C1 segment of cervical spinal cord (tissue), 14 donors: ENCODE measurements around the gene PYROXD2.

Source experiments
- DNase-seq, 14 donors: peaks; one replicate each; lab custom pipeline; 2025; lab: John Stamatoyannopoulos, UW

PYROXD2 gene

DNA sequence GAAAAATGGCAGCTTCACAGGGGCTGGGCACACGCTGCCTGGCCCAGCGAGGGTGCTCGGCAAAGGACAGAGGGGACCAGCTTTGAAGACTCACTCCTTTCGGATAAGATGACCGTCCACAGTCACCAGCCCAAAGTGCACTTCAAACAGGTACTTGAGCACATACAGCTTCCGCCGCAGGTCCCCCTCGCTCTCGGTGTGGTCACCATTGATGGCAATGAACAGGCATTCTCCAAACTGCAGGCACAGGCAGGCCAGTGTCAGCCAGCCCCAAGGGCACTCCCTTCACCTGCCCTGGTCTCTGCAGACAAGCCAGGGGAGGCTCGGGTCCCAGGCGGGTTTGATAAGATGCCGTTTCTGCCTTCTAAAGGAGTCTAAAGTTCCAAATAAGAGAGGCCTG, 20.2 kb upstream of the PYROXD2 start:
- DNase-seq = no peak

DNA sequence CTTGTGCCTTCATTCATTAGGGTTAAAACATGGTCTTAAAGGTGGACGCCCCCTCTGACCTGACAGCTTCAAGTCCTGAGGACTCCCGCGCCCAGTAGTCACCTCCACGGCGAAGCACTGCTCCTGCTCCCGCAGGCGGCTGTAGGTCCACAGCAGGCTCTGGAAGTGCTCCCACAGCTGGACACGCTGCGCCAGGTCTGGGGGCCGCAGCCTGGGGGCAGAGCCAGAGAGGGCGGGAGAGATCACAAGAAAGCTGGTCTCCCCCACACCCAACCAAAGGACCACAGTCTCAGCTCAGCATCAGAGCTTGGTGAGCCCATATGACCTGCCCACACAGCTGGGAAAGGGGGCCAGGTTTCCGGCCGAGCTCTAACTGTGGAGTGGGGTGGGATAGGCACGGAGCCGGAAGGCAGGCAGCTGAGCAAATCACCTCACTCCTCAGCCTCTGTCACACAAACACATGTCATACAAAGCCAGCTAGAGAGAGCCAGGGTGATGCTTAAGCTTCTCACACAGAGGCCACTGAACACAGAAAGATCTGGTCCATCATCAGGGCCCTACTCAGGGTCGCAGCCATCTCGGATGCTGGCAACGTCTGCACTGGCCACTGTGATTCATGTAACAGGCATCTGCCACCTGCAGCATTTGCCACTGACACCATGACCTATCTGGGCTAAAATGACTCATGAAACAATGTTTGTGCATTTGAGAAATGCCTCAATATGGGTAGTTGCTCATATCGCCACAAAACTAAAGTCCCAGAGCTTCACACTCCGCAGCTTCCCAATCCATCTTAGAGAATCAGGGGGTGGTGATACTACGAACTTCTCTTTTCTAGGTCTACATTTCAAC, 19.1 kb upstream of the PYROXD2 start:
- no peak for DNase-seq

DNA sequence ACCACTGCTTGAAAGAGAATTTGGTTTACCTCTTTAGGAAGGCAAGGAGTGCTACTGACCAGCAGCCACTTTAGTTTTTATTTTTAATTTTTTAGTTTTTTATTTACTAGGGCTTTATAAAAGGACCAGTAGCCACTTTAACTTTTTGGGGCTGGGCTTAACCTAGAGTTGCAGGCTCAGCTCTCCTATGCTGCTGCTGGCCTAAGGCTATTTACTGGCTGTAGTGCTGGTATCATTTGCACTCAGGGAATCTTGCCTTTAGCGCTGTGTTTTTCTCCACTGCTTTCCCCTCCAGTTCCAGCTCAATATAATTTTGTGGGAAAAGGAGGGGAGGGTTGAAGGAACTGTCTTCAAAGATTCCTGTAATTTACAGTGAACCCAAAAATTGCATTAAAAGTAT, 18.4 kb upstream of the PYROXD2 start:
- DNase-seq = no peak

DNA sequence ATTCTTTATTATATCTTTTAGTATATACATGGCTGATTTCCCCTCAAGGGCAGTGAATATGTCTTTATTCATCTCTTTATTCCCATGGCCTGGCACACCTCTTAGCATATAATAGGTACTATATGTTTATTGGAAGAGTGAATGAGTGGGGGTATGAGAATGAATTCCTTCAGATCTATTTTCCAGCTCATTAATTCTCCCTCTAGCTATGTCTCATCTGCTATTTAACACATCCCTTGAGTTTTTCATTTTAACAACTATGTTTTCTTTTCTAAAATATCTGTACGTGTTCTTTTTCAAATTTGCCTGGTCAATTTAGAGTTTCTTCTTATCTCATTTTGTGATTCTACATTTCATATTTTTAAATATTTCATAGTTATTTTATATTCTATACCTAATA, 17.3 kb upstream of the PYROXD2 start:
- no peak for DNase-seq

DNA sequence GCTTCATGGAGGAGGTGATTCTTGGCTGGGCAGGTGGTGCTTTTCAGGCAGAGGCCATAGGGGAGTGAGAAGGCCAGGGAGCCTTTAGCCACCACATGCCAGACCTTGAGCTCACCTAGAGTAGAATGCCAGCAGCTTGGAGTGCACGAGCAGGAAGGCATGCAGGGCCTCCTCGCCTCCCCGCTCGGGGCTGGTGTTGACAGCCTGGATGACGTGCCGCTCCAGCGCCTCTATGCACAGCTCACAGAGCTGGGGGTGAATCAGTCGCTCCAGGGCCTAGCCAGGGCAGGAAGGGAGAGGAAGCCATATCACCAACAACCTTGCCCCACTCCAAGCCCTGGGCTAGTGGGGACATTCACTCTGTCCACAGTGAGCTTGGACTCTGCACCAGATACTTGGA, 16.0 kb upstream of the PYROXD2 start:
- DNase-seq = no peak

DNA sequence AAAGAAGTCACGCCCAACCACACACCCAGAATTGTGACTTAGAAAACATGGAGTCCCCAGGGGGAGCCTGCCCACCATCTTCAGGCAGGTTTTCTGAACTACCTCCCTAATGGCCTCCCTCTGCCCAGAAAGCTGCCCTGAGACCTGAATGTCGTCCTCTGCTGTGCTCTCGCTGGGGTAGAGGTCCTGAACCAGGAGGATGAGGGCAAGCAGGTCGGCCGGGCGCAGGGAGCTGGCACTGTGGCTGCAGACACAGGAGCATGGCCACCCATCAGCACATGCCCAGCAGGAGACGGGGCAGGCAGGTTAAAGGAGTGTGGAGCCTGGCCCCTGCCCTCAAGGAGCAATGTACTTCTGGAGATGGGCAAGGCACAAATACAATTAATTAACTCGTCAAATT, 15.4 kb upstream of the PYROXD2 start:
- DNase-seq = no peak

DNA sequence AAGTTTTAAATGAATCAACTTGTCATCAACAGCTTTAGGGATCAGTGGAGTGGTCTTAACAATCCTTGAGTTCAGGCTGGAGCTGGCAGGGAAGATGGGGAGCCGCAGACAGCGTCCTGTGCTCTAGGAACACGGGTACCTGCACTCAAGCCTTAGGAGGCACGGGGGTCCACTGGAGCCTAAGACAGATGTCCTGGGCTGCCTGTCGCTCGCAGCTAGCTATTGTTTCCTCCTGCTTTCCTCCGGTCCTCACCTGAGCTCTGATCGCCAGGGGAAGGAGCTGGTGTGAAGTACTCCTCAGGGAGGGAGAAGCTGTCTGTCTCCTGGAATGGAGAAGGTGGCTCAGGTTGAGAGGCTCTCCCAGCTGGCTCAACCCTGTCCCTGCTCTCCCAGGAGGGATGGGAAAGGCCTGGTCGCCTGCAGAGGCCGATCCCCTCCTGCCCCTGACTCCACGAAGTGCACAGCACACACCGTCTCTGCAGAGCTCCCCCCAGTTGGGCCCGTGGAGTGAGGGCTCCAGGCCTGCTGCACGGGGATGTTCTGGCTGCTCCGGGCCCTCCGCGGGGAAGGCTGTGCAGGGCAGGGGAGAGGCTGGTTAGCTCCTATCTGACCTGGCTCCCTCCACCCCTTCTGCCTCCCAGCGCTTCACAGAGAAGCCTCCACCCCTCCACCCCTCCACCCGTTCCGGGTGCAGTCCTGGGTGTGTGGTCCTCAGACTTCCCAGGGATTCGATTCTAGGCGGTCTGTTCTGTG, 14.5 kb upstream of the PYROXD2 start:
- no peak for DNase-seq

DNA sequence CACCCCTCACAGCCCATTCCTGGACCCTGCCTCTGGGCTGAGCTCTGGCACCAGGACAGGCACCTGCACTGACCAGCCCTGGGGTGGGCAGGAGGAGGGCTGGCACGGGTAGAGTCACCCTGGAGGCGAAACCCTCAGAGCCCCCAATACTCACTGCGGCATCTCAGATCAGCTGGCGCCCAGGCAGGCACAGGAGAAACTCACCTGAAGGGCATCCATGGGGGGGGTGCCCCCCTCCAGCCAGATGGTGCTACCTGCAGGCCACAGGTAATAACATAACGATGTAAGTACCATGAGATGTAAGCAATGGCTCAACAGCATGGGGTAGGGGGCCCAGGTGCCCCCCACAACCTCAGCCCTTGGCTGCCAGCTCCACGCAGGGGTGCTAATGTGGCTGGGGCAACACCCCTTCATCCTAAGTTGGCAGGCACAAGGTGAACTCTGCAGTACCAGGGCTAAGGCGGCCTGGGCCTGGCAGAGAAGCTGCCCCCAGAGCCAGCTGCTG, 12.1 kb upstream of the PYROXD2 start:
- DNase-seq = no peak

DNA sequence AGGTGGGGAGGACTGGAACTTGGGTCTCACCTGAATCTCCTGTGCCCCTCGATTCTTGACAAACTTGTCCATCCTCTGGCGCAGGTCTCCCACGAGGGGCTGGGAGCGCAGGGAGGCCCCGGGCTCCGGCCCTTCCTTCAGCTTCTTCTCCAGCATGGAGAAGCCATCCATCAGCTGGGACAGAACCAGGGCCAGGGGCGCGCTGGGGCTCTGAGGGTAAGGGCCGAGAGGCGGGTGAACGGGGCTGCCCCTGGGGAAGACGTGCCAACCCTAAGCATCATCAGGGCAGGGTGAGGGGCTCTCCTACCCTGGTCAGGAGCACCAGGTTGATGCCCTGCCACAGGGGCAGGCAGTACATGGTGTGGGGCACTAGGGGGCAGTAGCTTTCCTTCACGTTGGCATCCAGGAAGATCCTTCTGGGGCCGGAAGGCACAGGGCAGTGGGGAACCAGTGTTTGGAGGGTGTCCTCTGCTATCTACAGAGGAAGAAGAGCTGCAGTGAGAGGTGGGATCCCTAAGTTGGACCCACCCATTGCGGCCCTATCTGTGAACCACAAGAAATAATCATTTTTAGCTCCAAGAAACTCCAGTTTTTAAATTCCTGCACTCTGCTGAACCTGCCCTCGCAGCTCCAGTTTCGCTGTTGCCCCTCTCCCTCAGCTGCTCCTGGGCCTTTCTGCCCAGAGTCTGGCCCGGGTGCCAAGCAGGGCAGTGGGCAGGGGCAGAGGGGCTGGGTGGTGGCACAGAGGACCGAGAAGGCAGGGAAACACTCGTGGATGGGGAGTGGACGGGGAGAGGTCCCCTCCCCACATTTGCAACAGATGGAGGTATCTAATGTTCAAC, 10.8 kb upstream of the PYROXD2 start:
- peak in 1 of 14 donors; percentile 5 for DNase-seq

DNA sequence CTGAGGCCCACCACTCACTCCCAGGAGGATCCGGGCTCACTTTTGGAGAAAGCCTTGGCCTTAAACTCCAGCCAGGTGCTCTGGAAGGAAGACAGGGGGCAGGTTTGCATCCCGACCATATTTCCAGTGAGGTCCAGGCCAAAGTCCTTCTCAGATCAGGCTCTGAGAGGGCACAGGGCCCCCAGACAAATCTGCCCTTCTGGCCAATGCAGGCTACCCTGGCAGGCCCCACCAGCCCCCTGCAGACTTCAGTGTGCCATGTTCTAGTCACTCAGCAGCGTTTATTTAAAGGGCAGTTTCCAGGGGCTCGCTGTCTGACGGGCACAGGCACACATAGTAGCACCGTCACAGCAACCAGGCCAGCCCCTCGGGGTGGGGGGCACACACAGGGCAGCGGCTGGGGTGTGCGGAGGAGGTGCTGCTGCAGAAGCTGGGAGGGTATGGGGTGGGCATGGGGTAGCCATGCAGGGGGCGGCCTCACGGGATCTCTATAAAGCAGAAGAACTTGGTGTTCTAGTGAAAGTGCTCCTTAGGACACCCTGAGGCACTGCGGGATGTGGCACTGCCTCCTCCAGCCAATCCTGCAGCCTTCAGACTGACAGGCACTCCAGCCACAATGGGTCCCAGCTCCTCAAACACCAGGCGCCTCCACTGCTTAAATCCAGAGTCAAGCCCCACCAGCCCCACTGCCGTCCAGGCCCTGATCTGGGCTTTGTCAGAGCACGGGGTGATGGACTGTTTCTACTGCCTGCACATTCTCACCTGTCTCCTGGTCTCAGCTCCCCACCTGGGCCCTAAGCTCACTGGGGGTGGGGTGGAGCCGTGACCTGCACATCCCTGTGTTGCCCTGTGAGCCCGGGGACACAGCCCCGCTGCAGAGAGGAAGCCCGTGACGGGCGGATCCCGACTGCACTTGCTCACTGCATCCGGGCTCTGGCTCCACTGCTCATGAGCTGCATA, 9.6 kb upstream of the PYROXD2 start:
- no peak for DNase-seq

DNA sequence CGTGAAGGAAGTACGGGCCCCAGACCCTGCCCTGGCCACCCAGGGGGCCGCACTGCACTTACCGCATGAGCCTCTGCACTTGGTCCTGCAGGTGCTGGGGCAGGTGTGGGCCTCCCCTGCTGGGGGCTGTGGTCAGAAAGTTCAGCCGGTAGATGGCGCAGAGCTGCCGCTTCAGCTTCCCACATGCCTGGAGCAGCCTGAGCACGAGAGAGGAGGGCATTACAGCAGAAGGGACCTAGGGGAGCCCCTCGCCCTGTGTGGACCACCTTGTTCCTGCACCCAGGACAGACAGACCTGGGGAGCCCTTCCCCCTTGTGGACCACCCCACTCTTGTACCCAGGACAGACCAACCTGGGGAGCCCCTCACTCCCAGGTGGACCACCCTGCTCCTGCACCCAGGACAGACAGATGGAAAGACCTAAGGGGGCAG, 8.7 kb upstream of the PYROXD2 start:
- DNase-seq = no peak

DNA sequence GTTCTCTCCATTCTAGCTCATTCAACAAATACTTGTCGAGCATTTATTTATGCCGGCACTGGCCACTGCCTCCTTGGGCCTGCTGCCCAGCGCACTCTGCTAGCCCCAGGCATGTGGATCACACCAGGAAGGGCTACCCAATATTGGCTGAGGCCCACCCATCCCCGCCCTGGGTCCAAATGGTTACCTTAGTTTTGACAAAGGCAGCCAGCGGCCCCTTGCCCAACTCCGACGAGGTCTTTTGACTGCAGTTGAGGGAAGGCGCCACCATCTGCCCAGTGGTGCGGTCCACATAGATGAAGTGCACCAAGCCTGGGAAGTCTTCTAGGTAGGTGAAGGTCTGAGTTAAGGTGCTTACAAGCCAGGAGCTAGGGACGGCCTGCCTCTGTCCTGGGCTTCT, 7.2 kb upstream of the PYROXD2 start:
- DNase-seq = no peak

DNA sequence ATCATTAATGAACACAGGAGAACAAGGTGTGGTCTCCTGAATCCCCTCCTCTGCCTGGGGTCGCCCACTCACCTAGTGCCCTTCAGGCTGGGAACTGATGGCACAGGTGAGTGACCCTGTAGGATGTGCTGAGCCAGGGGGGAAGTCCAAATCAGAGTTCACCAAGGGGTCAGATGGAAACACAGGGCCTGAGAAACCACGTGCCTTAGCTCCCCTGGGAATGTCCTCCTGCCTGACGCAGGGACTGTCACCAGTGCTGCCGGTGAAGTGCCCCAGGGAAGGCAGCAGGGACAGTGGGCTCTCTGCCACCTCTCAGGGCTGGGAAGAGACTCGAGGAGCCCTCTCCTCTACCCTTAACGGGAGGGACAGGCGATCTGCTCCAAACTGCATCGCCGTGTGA, 5.8 kb upstream of the PYROXD2 start:
- no peak for DNase-seq

DNA sequence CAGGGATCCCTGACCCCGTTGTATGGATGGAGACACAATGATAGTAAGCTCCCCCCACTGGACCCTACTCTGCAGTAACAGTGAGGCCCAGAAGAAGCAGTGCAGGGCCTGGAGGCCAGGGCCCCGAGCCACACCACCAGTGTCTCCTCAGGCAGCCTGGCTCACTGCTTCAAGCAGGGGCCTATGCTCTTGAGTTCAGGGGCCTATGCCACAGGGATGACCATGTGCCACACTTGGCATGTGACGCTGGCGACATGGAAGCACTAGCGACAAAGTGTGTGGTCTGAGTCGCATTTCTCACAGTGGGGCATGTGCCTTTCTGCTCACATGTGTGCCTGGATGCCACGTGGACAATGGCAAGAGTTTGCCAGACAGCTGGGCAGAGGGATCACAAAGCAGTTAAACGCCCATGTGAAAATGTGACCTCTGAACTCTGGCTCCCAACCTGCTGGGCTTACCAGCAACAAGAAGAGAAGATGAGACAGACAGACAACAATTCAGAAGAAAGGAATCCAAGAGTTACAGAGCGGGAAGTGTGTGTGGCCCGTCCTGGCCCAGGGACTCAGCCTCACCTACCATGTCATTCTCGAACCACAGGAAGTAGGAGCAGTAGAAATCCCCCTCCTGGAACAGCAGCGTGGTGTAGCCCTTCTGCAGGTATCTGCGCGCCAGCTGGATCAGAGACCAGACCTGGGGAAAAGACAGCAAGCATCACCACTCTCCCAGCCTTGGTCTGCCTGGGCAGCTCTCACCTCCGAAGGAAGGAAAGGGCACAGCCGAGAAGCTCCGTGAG, 4.7 kb upstream of the PYROXD2 start:
- no peak for DNase-seq

DNA sequence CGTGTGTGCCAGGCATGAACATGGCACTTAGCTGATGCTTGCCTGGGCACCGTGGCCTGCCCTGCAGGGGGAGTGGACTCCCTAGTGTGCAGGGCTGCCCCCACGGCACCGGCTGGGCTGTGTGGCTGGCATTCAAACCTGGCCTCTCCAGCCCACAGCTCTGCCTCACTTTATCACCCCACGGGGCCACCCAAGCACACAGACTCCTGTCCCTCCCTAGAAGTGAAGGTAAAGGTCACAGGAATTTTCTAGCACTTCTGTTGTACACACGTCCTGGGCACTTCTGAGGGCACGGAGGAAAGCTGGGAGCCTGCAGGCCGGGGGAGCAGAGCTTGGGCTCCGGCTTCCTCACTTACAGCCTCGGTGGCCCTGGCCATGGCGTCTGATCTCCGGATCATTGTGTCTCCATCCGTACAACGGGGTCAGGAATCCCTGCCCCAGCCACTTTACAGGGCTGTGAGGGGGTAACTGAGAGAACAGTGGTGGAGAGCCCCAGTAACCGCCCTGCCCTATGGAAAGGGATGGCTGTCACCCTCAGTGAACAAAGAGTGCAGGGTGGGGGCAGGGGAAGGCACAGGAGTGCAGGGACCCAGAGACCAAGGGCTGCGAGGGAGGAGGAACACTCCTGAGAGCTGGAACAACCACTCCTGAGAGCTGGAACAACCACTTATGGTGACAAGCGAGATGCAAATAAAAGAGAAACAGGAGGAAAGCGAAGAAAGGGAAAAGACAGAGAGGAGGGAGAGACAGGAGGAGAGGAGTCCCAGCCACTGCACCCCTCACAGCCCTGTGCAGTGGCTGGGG, 3.9 kb upstream of the PYROXD2 start:
- no peak for DNase-seq

DNA sequence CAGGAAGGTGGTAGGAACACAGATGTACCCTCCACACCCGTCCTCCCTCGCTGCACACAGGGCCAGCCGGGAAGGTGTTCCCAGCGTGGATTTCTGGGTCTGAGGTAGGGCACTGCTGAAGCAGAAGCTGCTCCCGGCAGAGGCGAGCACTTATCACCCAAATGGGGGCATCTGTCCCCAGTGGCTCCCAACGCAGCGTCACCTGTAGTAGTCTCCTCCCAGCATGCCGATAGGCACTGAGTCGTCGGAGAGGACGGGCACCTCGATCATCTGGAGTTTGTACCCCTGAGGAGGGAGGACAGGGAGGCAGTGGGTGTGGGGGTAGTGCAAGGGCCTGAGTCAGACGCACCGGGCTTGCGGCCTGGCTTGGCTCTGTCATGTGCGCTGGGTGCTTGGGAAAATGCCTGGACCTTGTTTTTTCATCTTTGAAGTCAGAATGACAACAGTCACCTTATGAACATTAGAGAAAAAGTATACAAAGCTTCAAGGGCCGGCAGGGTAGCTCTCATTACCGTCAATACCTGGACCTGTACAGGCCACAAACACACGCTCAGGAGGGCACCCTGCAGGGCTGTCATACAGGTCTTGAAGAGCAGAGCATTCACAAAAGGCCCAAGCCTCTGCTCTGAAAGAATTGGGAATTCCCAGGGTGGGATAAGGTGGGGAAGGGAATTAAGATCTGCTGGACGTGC, 3.1 kb upstream of the PYROXD2 start:
- no peak for DNase-seq

DNA sequence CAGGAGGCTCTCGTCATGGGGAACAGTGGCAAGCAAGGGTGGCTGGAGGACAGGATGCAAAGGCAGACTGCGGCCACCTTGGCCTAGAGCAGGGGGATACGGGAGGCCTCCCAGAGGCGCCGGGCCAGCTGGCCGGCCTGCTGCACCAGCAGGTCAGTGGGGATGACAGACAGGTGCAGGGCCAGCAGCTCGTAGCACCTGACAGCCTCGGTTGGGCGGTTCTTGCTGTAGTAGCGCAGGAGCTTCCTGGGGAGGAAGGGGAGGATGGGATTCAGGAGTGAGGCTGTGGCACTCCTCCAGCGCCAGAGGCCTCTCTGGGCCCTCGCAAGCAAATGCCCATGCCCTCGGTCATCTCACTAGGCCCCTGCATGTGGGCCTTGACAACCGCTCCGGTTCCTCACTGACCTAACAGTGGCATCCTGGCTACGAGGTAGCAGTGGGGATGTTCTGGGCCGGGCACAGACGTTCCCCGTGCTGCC, 2.5 kb upstream of the PYROXD2 start:
- peak in 1 of 14 donors; percentile 68 for DNase-seq
